NOMO-1 treated with dmso at 0.1 percent for 144 hours (cell line): ENCODE results near the gene CFAP74.

Source experiments
- DNase-seq: peaks from one replicate; lab custom pipeline; 2025; ENCODE audit not compliant: unreplicated experiment; lab: John Stamatoyannopoulos, UW

CFAP74 gene

DNA sequence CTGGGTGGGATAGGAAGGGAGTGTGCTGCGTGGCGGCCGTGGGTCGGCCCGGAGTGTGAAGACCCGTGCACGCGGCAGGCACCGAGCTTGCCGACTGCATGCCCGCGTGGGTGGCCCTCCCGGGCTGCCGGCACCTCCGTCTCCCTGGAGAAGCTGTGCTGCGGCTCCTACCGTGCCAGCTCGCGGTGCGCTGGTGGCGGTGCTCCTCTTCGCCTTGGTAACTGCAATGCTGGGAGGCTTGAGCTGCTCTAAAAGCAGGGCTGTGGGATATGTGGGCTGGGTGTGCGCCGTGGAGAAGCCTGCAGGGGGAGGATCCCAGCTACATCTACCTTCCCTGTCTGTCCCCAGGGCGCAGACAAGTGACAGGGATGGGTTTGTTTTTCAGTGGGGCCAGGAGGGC, 18.0 kb upstream of the CFAP74 start:
- DNase-seq: no peak

DNA sequence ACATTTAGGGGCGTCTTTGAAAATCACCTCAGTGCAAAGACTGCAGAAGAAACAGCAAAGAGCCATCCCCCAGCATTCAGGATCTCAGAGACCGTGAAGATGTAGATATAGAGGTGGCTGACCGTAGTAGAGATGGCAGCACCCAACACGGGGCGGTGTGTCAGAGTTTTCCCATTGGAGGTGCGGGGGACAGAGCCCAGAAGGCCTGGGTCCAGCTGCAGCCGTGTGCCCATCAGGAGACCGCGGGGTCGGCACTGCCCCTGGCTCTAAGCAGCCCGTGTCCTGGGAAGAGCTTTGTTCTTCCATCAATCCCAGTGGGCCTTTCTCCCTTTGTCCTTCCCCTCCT, 16.7 kb upstream of the CFAP74 start:
- DNase-seq: no peak

DNA sequence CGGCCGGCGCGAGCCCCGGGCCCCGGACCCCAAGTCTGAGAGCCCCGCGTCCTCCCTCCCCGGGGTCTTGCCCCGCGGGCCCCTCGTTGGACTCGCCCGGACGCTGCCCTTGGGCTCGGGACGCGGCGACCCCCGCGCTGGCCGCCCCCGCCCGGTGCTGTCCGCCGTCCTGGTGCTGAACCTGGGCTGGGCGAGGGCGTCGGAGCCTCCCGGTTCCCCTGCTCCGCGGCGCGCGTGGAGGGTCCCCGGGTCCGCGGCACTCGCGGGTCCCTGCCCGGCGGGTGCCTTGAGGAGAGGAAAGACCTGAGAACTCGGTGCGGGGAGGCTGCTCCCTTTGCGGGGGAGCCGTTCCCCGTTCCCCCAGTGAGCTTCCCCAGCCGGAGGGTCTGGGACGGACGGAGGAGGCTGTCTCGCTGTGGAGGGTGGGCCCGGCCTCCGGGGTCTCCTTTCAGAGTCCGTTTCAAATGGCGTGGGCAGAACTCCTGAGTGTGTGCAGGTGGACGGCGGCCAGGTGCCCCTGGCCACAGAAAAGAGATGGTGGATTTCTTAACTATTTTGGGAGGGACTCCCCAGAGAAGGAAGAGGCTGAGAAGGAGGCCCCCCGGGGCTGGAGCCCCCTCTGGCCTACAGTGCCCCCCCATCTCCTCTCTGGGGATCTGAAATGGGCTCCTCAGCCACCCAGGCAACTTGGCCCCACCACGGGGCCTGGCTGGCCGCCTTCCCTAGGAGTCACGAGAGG, 16.2 kb upstream of the CFAP74 start:
- no peak for DNase-seq

DNA sequence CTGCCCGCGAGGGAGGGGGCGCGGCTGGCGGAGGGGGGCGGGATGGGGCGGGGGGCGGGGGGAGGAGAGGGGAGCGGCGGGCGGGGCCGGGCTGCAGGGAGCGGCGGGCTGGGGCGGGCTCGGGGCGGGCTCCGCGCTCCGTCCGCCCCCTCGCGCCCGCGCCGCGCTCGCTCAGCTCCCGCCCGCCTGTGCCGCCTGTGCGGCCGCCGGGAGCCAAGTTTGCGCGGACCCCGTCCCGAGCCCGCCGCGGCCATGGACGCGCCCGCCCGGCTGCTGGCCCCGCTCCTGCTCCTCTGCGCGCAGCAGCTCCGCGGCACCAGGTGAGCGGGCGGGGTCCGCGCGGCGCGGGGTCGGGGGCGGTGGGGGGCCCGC, 15.6 kb upstream of the CFAP74 start, which contains the start of gene GABRD:
TSS of gene GABRD (plus strand) at position 174 of the 372 bp plus-strand sequence. CDS start at position 253, 79 bp downstream.
- DNase-seq: no peak

DNA sequence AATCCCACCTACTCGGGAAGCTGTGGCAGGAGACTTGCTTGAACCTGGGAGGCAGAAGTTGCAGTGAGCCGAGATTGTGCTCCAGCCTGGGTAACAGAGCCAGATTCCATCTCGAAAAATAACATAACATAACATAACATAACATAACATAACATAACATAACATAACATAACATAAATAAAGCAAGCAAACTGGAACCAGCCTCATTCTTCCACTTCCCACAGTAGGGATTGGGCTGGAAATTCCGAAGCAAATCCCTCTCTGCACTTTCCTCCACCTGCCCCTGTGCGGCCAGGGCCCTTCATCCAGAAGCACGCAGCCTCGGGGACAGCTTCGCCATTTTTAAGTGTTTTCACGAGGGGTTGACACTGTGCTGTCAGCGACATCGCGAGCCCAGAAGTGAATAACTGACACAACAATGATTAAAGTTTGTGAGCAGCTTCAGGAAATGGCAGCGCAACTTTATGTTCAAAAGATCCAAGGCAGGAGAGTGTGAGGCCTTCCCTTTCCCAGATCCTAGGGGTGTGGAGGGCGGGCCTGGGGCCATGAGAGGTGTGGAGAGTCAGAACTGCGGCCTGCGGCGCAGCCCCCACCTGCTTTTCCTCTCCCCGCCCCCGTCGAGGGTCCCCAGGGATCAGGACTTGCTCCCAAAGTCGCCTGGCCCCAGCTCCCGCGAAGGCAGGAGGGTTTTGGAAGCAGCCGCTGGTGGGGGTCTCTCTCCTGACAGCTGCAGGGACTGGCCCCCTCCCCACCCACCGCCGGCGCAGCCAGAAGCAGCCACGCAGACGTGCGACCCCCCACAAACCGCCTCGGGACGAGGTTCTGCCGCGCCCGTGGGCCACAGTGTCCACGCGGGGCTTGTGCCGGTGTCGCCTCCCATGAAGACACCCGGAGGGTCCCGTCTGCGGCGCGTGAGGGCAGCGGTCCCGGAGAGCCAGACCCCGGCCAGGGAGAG, 14.9 kb upstream of the CFAP74 start:
- DNase-seq: no peak

DNA sequence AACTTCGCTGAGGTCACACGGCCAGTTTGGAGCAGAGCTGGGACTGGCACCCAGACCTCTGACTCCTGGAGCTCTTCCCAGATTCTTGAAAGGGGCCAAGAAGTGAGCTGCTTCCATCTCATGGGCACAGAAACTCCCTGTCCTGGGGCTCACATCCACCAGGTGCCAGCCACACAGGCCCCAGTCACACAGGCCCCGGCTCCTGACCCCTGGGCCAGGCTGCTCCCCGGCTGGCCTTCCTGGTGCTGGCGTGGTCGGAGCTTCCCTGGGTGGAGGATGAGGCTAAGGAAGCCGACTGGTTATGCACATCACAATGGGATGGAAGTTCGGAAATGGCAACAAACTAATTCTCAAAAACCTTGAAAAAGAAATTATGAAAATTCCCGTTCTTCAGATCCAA, 12.5 kb upstream of the CFAP74 start:
- no peak for DNase-seq

DNA sequence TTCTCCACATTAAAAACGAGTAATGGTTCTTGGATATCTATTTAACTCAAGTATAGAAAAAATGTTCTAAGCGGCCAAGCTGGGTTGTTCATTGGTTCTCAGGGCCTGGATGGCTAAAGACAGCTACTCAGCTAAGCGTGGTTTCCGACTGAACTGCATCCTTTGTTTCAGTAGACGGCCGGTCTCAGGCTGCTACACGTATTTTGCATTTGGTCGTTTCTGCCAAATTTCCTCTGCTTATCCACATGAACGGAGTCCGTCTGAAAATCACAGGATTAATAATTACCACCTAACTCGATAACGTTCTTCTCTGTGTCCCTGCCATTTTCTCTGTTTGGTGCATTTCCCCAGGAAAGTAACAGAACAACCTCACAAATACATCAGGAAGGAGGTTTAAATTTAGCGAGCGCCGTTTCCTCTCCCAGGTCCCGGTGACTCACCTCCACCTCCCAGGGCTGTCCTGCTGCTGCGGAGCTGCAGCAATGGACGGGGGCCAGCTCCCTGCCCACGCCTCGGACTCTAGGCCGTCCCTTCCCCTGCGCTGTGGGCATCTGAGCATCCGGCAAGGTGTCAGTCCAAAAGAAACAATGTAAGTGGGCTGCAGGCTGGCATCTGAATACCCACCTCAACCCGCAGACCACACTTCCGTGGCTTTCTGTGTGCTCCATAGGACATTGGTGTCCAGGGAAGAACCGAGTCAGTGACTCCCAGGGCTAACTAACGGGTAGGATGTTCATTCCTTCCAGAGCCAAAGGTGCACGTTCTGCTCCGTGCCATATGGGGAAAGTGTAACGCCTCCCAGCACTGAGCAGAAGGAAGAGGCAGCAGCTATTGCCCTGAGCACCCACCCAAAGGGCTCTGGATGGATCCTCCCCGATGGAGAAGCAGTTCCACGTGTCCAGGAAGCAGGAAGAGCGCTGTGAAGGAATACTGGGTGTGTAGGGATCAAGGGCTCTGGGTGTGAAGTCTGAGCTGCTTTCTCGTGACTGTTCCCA, 11.5 kb upstream of the CFAP74 start:
- DNase-seq: no peak

DNA sequence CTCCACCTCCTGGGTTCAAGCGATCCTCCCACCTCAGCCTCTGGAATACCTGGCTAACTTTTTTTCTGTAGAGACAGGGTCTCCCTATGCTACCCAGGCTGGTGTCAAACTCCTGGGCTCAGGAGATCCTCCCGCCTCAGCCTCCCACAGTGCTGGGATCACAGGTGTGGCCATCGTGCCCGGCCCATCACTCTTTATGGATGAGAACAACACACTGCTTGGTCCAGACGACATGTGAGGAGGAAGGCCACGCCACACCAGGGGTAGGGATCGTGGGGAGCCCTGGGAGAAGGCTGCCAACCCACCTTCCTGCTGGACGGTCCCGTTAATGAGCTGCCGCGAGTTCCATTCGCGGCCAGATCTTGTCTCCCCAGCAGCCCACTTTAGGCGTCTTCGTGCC, 10.6 kb upstream of the CFAP74 start:
- no peak for DNase-seq

DNA sequence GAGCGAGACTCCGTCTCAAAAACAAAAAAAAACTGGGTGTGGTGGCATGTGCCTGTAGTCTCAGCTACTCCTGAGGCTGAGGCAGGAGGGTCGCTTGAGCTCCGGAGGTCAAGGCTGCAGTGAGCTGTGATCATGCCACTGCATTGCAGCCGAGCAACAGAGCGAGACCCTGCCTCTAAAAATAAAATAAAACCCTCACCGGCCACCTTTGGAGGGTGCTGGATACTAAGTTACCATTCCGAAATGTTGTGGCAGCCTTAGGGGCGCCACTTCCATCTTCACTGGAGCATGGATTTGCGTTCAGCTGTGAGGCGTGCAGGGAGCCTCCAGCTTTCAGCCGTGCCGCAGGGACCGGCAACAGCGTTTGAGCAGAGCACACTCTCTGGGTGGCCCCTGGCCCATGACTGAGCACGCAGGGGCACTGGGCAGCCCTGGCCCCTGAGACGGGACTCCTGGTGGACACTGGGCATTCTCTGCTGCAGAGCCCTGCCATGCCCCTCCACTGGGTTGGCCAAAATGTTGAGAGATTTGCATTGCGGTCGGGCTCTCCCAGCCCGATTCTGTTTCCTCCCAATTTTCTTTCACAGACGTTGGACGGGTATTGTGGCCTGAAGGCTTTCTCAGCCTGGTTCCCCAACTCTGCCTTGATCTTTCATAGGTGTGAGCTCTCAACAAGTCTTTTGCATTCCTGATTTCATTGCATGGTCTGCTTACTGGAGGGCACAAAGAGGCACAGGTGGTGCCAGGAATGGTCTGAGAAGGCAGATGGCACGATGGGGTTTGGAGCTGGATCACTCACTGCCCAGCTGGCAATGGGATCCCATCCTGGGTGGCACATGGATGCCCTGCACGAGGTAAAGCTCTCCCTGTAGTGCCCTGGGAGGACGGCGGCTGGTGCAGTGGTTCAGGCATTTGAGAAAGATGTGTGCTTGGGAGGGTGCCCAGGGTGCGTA, 5.8 kb upstream of the CFAP74 start:
- DNase-seq: no peak

DNA sequence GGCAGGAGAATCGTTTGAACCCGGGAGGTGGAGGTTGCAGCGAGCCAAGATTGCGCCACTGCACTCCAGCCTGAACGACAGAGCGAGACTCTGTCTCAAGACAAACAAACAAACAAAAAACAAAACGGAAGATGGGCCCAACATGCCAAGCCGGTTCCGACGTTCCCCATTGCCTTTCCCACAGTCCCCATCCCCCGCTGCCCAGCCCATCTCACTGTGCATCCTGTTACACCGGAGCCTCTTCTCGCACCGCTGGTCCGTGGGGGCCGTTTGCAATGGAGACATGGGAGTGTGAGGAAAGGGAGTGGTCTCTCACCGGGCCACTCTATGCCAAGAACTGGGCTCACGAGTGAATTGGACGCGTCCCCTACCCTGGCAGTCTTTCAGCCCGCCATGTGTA, 1.3 kb upstream of the CFAP74 start:
- no peak for DNase-seq

DNA sequence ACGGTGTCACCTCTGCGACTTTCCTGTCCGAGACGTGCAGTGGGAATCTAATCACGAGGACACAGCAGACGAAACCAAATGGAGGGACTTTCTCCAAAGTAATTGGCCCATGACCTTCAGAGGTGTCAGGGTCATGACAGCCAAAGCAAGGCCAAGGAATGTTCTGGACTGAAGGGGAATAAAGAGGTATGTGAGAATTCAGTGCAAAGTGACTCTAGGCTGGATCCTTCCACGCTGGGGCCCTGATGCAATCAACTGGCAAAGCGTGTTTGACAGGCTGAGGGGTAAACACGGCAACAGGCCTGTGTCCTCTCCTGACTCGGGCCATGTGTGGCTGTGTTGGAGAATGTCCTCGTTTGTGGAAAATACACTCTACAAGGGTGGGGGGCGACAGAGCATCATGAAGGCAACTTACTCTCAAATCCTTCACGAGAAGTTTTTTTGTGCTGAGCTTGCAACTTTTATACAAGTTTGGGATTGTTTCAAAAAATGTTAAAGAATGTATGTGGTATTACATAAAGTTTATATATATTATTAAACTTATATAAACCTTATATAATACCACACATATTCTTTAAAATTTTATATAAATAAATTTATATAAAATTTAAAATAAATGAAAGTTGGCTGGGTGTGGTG, 1.7 kb downstream of the CFAP74 start:
- DNase-seq: no peak

DNA sequence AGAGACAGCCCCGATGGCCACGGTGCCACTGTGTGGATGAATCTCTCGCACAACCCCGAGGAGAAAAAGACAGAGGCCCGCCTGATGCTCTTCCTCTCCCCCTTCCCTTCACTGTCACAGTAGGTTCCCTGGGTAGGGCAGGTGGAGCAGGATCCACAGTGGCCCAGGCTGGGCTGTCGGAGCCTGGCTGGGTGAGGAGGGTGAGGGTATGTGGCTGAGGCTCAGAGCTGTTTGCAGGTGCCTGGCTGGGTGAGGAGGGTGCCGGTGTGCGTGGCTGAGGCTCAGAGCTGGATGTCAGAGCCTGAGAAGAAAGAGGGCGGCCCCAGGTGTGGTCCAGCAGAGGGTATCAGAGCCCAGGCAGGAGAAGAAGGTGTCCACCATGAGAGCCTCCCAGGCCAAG, 2.7 kb downstream of the CFAP74 start:
- no peak for DNase-seq

DNA sequence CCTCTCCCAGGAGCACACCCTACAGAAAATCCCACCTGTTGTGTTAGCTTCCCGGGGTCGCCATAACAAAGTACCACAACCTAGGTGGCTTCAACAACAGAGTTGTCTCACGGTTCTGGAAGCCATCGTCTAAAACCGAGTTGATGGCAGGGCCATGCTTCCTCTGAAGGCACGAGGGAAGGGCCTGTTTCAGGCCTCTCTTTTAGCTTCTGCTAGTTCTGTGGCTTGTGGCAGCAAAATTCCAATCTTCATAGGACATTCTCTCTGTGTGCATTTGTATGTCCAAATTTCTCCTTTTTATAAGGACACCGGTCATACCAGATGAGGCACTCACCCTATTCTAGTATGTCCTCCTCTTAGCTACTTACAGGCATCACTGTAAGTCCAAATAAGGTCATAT, 3.2 kb downstream of the CFAP74 start:
- DNase-seq: no peak

DNA sequence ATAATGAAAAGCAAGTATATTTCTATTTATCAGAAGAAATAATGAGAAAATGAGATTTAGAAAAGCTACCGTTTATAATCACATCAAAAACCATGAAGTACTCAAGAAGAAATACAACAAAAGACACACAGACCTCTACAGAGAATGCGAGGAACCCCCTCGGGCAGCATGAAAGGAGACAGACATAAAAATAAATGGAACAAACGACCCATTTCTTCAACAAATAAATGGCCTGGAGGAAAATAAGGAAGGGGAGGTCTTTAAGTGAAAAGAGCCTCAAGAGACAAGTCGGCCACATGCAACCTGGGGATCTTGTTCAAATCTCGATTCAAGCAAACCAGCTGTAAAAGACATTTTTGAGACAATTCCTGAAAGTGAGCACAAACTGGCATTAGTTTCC, 6.0 kb downstream of the CFAP74 start:
- no peak for DNase-seq

DNA sequence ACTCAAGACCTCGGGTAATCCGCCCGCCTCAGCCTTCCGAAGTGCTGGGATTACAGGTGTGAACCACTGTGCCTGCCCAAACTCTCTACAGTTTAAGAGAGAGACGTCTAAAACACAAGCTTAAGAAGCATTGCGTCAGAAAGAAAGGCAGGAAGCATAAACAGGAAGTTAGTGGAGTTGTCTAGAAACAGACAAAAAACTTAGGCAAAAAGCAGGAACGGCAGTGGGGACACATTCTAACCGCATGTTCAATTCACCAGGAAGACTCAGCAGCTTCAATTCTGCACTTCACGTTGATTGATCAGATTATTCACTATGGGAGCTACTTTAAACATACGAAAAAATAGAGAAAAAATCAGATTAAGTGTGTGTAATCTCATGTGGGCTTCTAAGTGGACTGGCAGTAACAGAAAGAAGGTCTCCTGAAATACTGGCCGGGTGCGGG, 7.4 kb downstream of the CFAP74 start:
- peak; percentile 76 for DNase-seq

DNA sequence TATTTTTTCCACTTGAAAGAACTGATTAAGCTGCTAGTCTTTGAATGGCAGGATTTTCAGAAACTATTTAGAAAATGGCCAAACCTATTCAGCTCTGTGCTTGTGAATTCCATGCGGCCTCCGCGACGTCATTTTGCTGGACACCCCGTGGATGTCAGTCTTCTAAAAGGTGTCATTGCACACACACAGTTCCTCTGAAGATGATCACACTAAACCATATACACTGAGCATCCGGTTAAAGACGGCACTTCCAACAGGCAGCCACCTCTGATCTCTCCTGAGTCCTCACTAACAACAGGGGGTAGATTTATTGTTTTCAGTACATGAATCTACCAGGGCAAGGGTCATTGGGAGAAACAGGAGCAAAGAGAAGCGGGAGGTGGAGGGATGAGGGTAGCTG, 9.1 kb downstream of the CFAP74 start:
- DNase-seq: no peak

DNA sequence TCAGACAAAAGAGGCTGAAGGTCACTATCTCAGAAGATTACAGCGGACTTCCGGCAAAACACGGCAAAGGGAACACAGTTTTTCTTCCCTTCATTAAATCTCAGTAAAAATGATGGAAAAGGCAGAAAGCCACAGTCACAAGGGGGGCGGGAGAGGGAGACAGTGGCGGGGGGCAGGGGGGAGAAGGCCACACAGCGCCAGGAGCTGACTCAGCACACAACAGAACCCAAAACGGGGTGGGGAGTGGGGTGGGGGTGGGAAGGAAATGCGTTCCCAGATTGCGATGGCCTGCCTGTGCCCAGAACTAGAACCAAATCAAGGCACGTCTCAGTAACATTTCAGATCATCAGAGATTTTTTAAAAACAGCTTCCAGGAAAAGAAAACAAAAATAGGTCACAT, 13.4 kb downstream of the CFAP74 start:
- DNase-seq: no peak

DNA sequence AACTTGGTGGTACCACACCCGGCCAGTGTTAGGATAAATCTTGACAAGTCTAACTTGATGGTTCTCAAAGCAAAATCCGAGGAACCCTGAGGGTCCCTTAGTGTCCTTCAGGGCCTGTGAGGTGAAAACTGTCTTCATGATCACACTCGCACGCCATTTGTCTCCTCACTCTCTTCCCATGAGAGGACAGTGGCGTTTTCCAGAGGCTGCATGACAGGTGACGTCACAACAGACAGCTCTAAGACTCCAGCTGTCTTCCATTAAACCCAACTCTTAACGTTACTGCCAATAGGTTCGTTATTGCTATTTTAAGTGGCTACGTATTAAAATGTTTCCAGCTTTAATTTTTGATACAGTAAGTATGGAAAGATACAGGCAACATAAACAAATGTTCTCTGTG, 13.8 kb downstream of the CFAP74 start:
- DNase-seq: no peak

DNA sequence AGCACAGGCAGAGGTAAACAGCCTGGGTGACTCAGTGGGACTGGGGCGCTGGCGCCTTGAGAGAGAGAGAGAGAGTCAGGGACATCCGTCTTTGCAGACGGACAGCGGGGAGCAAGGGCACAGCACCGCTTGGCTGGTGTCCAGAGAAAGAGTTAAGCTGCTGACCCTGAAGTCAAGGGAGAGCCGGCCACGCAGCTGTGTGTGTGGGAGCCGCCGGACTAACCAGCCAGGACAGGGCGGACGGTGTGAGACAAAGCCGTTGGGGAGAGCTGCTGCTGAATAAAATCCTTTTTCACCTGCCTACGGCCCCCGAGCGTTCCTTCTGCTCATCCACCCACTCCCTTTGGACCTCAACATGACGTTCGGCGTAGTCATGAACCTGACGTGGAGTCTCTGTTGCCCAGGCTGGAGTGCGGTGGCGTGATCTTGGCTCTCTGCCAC, 14.5 kb downstream of the CFAP74 start:
- no peak for DNase-seq
